ENCODE results near the gene RFTN1. TPM values are rescaled to one million over a fixed set of nuclear protein-coding genes. Genes with fewer than 3 reads are reported as not detected.

The RFTN1 gene
- total RNA-seq, 1 experiment from 2014 or later, result 4.5 TPM

DNA sequence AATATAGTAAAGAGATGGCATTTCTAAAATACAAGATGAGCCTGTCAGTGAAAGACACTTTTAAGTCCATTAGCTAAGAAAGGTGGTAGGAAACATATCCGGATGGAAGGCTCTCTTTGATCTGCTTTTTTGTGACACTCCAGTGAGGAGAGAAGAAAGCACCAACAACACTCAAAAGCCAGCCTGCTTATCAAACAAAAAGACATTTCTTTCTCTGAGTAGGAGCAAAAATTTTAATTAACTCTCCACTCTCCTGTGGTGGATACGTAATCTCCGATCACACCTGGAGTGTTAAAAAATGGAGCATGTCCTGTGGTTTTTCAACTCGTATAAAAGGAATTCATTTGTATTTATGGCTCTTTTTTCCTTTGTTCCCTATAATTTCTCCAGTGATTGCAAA is 183.1 kb downstream of the RFTN1 start:
- ChIA-PET POLR2A (no interaction called here), CTCF (interaction anchor here (1.2 to 2.6 kb wide), 2 partner anchors 10 to 271 kb away, joined by 3 to 7 read pairs; no protein-coding TSS in a partner anchor)

DNA sequence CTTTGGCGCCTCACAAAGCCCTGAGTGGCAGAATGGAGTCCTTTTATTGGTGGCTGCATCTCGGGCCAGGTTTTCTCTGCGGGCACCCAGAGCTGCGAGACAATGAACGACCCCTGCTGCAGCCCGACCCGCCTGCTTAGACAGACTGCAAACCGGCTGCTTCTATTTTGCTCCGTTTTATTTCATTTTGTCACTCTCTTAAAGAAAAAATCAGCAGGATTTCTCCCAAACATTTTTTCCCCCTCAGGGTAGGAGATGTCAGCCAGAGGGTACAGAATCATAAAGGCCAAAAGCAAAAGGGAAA is 183.7 kb downstream of the RFTN1 start:
- H3K36me3 Mint-ChIP-seq (ENCODE audit: insufficient read depth, unreplicated experiment), result peaks cover 10% of the 10 kb centered on the region
- no peak overlapping the region for H3K4me3 Mint-ChIP-seq (ENCODE audit: unreplicated experiment)
- H3K4me1 Mint-ChIP-seq (ENCODE audit: insufficient read depth, unreplicated experiment), result no peaks in the 10 kb centered on the region
- no peak for DNase-seq (ENCODE audit: unreplicated experiment)
- TF ChIP-seq, protein P1, sequence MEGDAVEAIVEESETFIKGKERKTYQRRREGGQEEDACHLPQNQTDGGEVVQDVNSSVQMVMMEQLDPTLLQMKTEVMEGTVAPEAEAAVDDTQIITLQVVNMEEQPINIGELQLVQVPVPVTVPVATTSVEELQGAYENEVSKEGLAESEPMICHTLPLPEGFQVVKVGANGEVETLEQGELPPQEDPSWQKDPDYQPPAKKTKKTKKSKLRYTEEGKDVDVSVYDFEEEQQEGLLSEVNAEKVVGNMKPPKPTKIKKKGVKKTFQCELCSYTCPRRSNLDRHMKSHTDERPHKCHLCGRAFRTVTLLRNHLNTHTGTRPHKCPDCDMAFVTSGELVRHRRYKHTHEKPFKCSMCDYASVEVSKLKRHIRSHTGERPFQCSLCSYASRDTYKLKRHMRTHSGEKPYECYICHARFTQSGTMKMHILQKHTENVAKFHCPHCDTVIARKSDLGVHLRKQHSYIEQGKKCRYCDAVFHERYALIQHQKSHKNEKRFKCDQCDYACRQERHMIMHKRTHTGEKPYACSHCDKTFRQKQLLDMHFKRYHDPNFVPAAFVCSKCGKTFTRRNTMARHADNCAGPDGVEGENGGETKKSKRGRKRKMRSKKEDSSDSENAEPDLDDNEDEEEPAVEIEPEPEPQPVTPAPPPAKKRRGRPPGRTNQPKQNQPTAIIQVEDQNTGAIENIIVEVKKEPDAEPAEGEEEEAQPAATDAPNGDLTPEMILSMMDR (IDR thresholded peaks at IDR 0.05; ENCODE audit: unreplicated experiment), result no peak
- intact Hi-C loops (cut with micrococcal nuclease), result no loop called here
- ChIA-PET POLR2A (no interaction called here), CTCF (interaction anchor here (1.2 to 2.6 kb wide), 2 partner anchors 10 to 272 kb away, joined by 3 to 7 read pairs; no protein-coding TSS in a partner anchor)
- BruUV-seq (replicated peaks), result no TSS peak
- no peak overlapping the region for H3K27ac Mint-ChIP-seq (ENCODE audit: low read depth, unreplicated experiment)
- no peaks in the 10 kb centered on the region for H3K27me3 Mint-ChIP-seq (ENCODE audit: insufficient read depth, unreplicated experiment)
- H3K9me3 Mint-ChIP-seq (ENCODE audit: unreplicated experiment), result peaks cover 19% of the 10 kb centered on the region

More for the DNA sequence above, 183.1 kb downstream of the RFTN1 start:
- Mint-ChIP-seq H3K36me3 (ENCODE audit: insufficient read depth, unreplicated experiment) (peaks cover 15% of the 10 kb centered on the region), H3K9me3 (ENCODE audit: unreplicated experiment) (peaks cover 19% of the 10 kb centered on the region), H3K27me3 (ENCODE audit: insufficient read depth, unreplicated experiment) (no peaks in the 10 kb centered on the region), H3K27ac (ENCODE audit: low read depth, unreplicated experiment) (no peak overlapping the region), H3K4me3 (ENCODE audit: unreplicated experiment) (no peak overlapping the region), H3K4me1 (ENCODE audit: insufficient read depth, unreplicated experiment) (no peaks in the 10 kb centered on the region)
- intact Hi-C loops (cut with micrococcal nuclease), result no loop called here
- no TSS peak for BruUV-seq (replicated peaks)
- TF ChIP-seq, protein P1 (IDR thresholded peaks at IDR 0.05; ENCODE audit: unreplicated experiment), result no peak
- DNase-seq (ENCODE audit: unreplicated experiment), result no peak

DNA sequence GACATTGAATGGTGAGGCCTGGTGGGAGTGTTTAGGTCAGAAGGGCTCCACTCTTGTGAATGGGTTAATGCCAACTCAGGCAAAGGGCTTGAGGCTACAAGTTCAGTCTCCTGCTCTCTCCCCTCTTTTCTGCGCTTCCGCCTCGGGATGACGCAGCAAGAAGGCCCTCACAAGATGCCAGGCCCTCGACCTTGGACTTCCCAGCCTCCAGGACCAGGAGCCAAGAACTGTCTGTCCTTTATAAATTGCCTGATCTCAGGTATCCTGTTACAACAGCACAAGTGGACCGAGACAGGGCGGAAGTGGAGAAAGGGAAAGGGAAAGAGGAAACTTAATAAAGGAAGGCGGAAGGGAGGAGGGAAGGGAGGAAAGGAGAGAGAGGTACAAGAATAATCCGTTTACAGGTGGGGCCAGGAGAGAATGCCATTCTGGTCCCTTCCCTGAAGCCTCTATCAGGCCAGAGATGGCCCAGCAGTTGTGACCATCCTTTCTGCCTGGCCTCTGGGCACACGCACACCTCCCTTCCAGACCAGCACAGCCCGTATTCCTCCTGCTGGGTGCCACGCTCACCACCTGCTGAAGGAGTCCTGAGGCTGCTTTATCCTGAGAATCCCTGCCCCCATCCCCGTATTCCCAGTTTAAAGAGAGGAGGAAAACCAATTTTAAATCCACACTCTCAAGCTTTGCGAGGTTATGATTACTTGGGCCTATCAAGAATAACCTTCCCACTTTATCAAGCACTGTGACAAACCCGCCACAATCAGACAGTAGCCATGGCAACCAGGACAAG is 184.3 kb downstream of the RFTN1 start:
- Mint-ChIP-seq H3K9me3 (ENCODE audit: unreplicated experiment) (peaks cover 19% of the 10 kb centered on the region), H3K4me1 (ENCODE audit: insufficient read depth, unreplicated experiment) (no peaks in the 10 kb centered on the region), H3K36me3 (ENCODE audit: insufficient read depth, unreplicated experiment) (peaks cover 4% of the 10 kb centered on the region), H3K4me3 (ENCODE audit: unreplicated experiment) (no peak overlapping the region), H3K27me3 (ENCODE audit: insufficient read depth, unreplicated experiment) (no peaks in the 10 kb centered on the region), H3K27ac (ENCODE audit: low read depth, unreplicated experiment) (no peak overlapping the region)
- no TSS peak for BruUV-seq (replicated peaks)
- TF ChIP-seq, protein P1 (IDR thresholded peaks at IDR 0.05; ENCODE audit: unreplicated experiment), result no peak
- DNase-seq (ENCODE audit: unreplicated experiment), result no peak
- POLR2A ChIA-PET, result no interaction called here
- intact Hi-C loops (cut with micrococcal nuclease), result no loop called here
- CTCF ChIA-PET, result interaction anchor here (1.2 to 2.6 kb wide), 2 partner anchors 9 to 272 kb away, joined by 3 to 7 read pairs; no protein-coding TSS in a partner anchor

DNA sequence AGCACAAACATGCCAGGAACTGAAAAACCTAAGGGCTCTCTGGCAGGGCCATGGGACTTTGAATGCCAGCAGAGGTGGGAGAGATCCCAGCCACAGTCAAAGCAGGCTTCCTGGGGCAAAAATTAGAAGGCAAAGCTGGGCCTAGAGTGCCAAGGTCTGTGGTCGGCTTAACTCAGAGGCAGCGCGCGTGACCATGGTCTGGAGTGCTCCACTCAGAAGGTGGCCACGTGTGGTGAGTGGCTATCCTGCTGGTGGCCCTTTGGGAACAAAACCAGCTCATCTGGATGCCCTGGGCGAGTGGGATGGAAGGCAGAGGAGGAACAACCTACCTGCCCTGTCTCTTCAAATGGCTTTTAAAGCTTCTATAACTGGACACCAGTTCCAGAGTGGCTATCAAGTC is 185.4 kb downstream of the RFTN1 start:
- ChIA-PET POLR2A (no interaction called here), CTCF (interaction anchor here (0.7 to 2.6 kb wide), 2 partner anchors 8 to 177 kb away, joined by 3 to 7 read pairs; no protein-coding TSS in a partner anchor)
- TF ChIP-seq, protein P1 (IDR thresholded peaks at IDR 0.05; ENCODE audit: unreplicated experiment), result no peak
- Mint-ChIP-seq H3K27ac (ENCODE audit: low read depth, unreplicated experiment) (no peak overlapping the region), H3K9me3 (ENCODE audit: unreplicated experiment) (peaks cover 19% of the 10 kb centered on the region), H3K4me3 (ENCODE audit: unreplicated experiment) (no peak overlapping the region), H3K4me1 (ENCODE audit: insufficient read depth, unreplicated experiment) (no peaks in the 10 kb centered on the region), H3K36me3 (ENCODE audit: insufficient read depth, unreplicated experiment) (no peaks in the 10 kb centered on the region), H3K27me3 (ENCODE audit: insufficient read depth, unreplicated experiment) (no peaks in the 10 kb centered on the region)
- DNase-seq (ENCODE audit: unreplicated experiment), result no peak
- intact Hi-C loops (cut with micrococcal nuclease), result no loop called here
- BruUV-seq (replicated peaks), result no TSS peak
